K562 (cell line): ENCODE data around the gene PIGB. TPM values are rescaled to one million over a fixed set of nuclear protein-coding genes. Genes with fewer than 3 reads are reported as not detected.

Source experiments
- BACH1 ChIP-seq: fragments of 200-800 bp; sonication (Bioruptor generic); IDR thresholded peaks from 2 replicates; pipeline ENCODE4 v1.6.1; 2016; ENCODE audit warnings: missing genetic modification characterization, missing compliant biosample characterization
- BCL6 ChIP-seq: fragments of 250-450 bp; sonication (Bioruptor Pico); IDR thresholded peaks from 2 replicates; pipeline ENCODE4 v1.4.0; 2020
- CHD4 ChIP-seq: fragments of 200-600 bp; sonication (generic); IDR thresholded peaks from 3 replicates; pipeline ENCODE4 v1.6.1; 2012; ENCODE audit warnings: low read depth, mild to moderate bottlenecking, mixed read lengths, low read length, inconsistent platforms; ENCODE audit not compliant: insufficient read depth, insufficient replicate concordance, poor library complexity, severe bottlenecking
- EHMT2 ChIP-seq: fragments of 450-650 bp; IDR thresholded peaks from 2 replicates; pipeline ENCODE4 v1.6.1; 2018; ENCODE audit warnings: antibody characterized with exemption
- ELF2 ChIP-seq: fragments of 250-450 bp; sonication (Bioruptor Pico); IDR thresholded peaks from 2 replicates; pipeline ENCODE4 v1.5.0; 2021; ENCODE audit warnings: mild to moderate bottlenecking
- MEIS2 ChIP-seq: fragments of 450-650 bp; IDR thresholded peaks from 2 replicates; pipeline ENCODE4 v1.6.1; 2014; ENCODE audit warnings: mild to moderate bottlenecking; ENCODE audit not compliant: partially characterized antibody
- NONO ChIP-seq, 2 experiments: fragments of 200-400 bp in 1 of 2; fragments of 450-650 bp in 1 of 2; formaldehyde crosslinking in 1 of 2; IDR thresholded peaks; 2 replicates each; pipeline ENCODE4 v1.6.1; 2017; ENCODE audit warnings: low read depth in 2 of 2, mild to moderate bottlenecking in 2 of 2, moderate library complexity in 2 of 2, low read length in 1 of 2
- SMARCE1 ChIP-seq: fragments of 450-650 bp; IDR thresholded peaks from 2 replicates; pipeline ENCODE4 v1.7.1; 2016; ENCODE audit warnings: mild to moderate bottlenecking
- SRSF7 ChIP-seq: fragments of 200-400 bp; formaldehyde crosslinking; optimal IDR thresholded peaks from 2 replicates; pipeline ENCODE3; 2017; ENCODE audit warnings: mild to moderate bottlenecking, low read depth, low read length
- ZBTB1 ChIP-seq: sonication (generic); formaldehyde crosslinking; IDR thresholded peaks from 2 replicates; pipeline ENCODE4 v1.8.1; 2023; ENCODE audit warnings: missing genetic modification reagents, low read depth, mild to moderate bottlenecking, borderline replicate concordance
- ZFX ChIP-seq: sonication (generic); formaldehyde crosslinking; IDR thresholded peaks from 2 replicates; pipeline ENCODE4 v1.8.0; 2022; ENCODE audit warnings: mild to moderate bottlenecking, missing genetic modification reagents, moderate library complexity
- ZNF184 ChIP-seq: sonication (generic); formaldehyde crosslinking; IDR thresholded peaks from 2 replicates; pipeline ENCODE4 v1.5.0; 2020; ENCODE audit warnings: missing genetic modification reagents
- ZSCAN29 ChIP-seq: fragments of 450-650 bp; IDR thresholded peaks from 2 replicates; pipeline ENCODE4 v1.6.1; 2017
- polyA plus RNA-seq, 8 experiments: library from polyadenylated mRNA; depleted of rRNA in 4 of 8; stranded (reverse) in 5 of 8; unstranded in 3 of 8; fragments of >200 nt; fragmentation: Nextera tagmentation in 2 of 8; fragmentation: Illumina TruSeq in 1 of 8; extraction: Ambion mirVana in 2 of 8; extraction: Trizol in 1 of 8; gene quantifications; 2 replicates each; pipeline versions ENCODE4 v1.2.1 to v1.2.3, GENCODE V29; 2011 to 2014; ENCODE audit warnings: inconsistent platforms in 1 of 8, missing spikeins in 1 of 8
- total RNA-seq, 7 experiments: library from RNA; depleted of rRNA in 6 of 7; stranded (reverse); fragments of >200 nt in 6 of 7; fragmentation: Illumina TruSeq in 2 of 7; extraction: Trizol in 2 of 7; gene quantifications; 2 replicates each; pipeline versions ENCODE4 v1.2.1 to v1.2.3, GENCODE V29; 2011 to 2021; ENCODE audit warnings: low replicate concordance in 1 of 7
- TF ChIP-seq, protein P1 (sequence below): sonication (generic); formaldehyde crosslinking; IDR thresholded peaks from 2 replicates; pipeline ENCODE4 v1.8.1; 2022; ENCODE audit warnings: missing genetic modification reagents
- TF ChIP-seq, protein P2 (sequence below), 2 experiments: fragments of 450-650 bp in 1 of 2; sonication (generic) in 1 of 2; formaldehyde crosslinking in 1 of 2; IDR thresholded peaks; 2 replicates each; pipeline versions ENCODE4 v1.7.1 to v1.9.0; 2016 to 2022; ENCODE audit warnings: inconsistent platforms in 1 of 2, mild to moderate bottlenecking in 1 of 2, missing genetic modification reagents in 1 of 2
- TF ChIP-seq, protein P3 (sequence below): fragments of 450-650 bp; IDR thresholded peaks from 2 replicates; pipeline ENCODE4 v1.6.1; 2016; ENCODE audit warnings: mild to moderate bottlenecking

Gene PIGB
- total and polyA plus RNA-seq, 9 of the 15 experiments (the other 6 are each of a cell fraction or from before 2014, with no cell fraction given), result 9.9 to 32.3 (median 18.2) TPM

DNA sequence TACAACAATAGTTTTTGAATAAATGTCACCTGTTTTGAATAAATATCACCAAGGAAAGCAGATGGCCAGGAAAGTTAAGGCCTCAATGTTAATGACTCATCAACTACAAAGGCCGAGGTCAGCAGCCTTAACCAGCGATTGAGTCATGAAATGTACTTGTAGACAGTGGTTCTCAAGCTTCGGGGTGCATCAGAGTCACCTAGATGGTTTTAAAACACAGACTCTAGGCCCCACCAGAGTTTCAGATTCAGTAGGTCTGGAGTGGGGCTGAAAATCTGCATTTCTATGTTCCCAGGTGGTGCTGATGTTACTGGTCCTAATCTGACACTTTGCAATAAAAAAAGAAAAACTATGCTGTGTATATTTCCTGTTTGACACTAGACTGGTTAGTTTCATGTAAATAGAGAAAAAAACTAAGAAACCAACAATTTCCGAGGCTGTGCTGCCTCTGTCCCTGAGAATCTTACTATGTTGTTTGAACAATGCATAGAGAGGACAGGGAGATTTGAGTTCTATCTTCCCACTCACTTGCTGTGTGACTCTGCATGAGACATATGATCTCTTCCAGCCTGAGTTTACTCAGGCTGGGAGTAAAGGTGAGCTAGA lies 39.2 kb upstream of the PIGB start (continued):
- TF ChIP-seq SRSF7 (no peak), EHMT2 (peak; percentile 77), ZNF184 (CRISPR knock-in tag) (no peak), BCL6 (no peak), CHD4 (peak; percentile 18), ZBTB1 (no peak), ELF2 (CRISPR knock-in tag) (no peak), BACH1 (tag) (peak; percentile 85), ZSCAN29 (peak; percentile 41; the same call in 1 of the 2 replicates), SMARCE1 (peak; percentile 97), ZFX (CRISPR knock-in tag) (peak; percentile 61; the same call in 1 of the 2 replicates), NONO (IDR thresholded peaks at IDR 0.05; ENCODE audit: low read depth in 2 of 2, low read length in 1 of 2) (peak in 1 of 2 experiments; percentile 7; a peak in 1 of 4 replicates), MEIS2 (peak; percentile 57)
- TF ChIP-seq, protein P1, sequence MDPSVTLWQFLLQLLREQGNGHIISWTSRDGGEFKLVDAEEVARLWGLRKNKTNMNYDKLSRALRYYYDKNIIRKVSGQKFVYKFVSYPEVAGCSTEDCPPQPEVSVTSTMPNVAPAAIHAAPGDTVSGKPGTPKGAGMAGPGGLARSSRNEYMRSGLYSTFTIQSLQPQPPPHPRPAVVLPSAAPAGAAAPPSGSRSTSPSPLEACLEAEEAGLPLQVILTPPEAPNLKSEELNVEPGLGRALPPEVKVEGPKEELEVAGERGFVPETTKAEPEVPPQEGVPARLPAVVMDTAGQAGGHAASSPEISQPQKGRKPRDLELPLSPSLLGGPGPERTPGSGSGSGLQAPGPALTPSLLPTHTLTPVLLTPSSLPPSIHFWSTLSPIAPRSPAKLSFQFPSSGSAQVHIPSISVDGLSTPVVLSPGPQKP (CRISPR knock-in tag), result no peak
- TF ChIP-seq, protein P2, sequence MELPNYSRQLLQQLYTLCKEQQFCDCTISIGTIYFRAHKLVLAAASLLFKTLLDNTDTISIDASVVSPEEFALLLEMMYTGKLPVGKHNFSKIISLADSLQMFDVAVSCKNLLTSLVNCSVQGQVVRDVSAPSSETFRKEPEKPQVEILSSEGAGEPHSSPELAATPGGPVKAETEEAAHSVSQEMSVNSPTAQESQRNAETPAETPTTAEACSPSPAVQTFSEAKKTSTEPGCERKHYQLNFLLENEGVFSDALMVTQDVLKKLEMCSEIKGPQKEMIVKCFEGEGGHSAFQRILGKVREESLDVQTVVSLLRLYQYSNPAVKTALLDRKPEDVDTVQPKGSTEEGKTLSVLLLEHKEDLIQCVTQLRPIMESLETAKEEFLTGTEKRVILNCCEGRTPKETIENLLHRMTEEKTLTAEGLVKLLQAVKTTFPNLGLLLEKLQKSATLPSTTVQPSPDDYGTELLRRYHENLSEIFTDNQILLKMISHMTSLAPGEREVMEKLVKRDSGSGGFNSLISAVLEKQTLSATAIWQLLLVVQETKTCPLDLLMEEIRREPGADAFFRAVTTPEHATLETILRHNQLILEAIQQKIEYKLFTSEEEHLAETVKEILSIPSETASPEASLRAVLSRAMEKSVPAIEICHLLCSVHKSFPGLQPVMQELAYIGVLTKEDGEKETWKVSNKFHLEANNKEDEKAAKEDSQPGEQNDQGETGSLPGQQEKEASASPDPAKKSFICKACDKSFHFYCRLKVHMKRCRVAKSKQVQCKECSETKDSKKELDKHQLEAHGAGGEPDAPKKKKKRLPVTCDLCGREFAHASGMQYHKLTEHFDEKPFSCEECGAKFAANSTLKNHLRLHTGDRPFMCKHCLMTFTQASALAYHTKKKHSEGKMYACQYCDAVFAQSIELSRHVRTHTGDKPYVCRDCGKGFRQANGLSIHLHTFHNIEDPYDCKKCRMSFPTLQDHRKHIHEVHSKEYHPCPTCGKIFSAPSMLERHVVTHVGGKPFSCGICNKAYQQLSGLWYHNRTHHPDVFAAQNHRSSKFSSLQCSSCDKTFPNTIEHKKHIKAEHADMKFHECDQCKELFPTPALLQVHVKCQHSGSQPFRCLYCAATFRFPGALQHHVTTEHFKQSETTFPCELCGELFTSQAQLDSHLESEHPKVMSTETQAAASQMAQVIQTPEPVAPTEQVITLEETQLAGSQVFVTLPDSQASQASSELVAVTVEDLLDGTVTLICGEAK (IDR thresholded peaks at IDR 0.05), result no peak
- TF ChIP-seq, protein P2 (CRISPR knock-in tag; IDR thresholded peaks at IDR 0.05), result no peak
- TF ChIP-seq, protein P3, sequence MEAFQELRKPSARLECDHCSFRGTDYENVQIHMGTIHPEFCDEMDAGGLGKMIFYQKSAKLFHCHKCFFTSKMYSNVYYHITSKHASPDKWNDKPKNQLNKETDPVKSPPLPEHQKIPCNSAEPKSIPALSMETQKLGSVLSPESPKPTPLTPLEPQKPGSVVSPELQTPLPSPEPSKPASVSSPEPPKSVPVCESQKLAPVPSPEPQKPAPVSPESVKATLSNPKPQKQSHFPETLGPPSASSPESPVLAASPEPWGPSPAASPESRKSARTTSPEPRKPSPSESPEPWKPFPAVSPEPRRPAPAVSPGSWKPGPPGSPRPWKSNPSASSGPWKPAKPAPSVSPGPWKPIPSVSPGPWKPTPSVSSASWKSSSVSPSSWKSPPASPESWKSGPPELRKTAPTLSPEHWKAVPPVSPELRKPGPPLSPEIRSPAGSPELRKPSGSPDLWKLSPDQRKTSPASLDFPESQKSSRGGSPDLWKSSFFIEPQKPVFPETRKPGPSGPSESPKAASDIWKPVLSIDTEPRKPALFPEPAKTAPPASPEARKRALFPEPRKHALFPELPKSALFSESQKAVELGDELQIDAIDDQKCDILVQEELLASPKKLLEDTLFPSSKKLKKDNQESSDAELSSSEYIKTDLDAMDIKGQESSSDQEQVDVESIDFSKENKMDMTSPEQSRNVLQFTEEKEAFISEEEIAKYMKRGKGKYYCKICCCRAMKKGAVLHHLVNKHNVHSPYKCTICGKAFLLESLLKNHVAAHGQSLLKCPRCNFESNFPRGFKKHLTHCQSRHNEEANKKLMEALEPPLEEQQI, result peak; percentile 91
